ENCODE results near the gene FBXL4.

Gene FBXL4

GRCh38 chr6:98836962-98837944 lies 110.5 kb downstream of the FBXL4 start:
- no peak for DNase-seq

GRCh38 chr6:98836025-98836961 lies 111.5 kb downstream of the FBXL4 start:
- DNase-seq: no peak

- DNase-seq: no peak
Observed at GRCh38 chr6:98835149-98836024, 112.4 kb downstream of the FBXL4 start.

GRCh38 chr6:98834060-98835031 lies 113.4 kb downstream of the FBXL4 start, which contains the start of gene POU3F2:
Gene POU3F2 (plus strand): TSS chr6:98834574. CDS start chr6:98834874, 300 bp downstream.
- DNase-seq: peak; percentile 96

GRCh38 chr6:98833307-98834059 lies 114.3 kb downstream of the FBXL4 start:
- DNase-seq: peak; percentile 57

GRCh38 chr6:98833057-98833306 lies 114.8 kb downstream of the FBXL4 start:
- peak; percentile 37 for DNase-seq

GRCh38 chr6:98832284-98833056 lies 115.3 kb downstream of the FBXL4 start:
- no peak for DNase-seq

- peak; percentile 42 for DNase-seq
Observed at GRCh38 chr6:98831959-98832283, 115.8 kb downstream of the FBXL4 start.

GRCh38 chr6:98831057-98831958 lies 116.4 kb downstream of the FBXL4 start:
- DNase-seq: peak; percentile 60

- DNase-seq: no peak
Observed at GRCh38 chr6:98830146-98830545, 117.6 kb downstream of the FBXL4 start.

- DNase-seq: no peak
Observed at GRCh38 chr6:98828941-98829411, 118.8 kb downstream of the FBXL4 start.

- no peak for DNase-seq
Observed at GRCh38 chr6:98828211-98828788, 119.4 kb downstream of the FBXL4 start.

- no peak for DNase-seq
Observed at GRCh38 chr6:98827295-98828159, 120.2 kb downstream of the FBXL4 start.

- no peak for DNase-seq
Observed at GRCh38 chr6:98825600-98826230, 122.0 kb downstream of the FBXL4 start.

- no peak for DNase-seq
Observed at GRCh38 chr6:98824902-98825599, 122.7 kb downstream of the FBXL4 start.
